Measurements from ENCODE around the gene FAM13C. TPM values are rescaled to one million over a fixed set of nuclear protein-coding genes. Genes with fewer than 3 reads are reported as not detected.

Gene FAM13C
- total and polyA plus RNA-seq, 2 experiments from 2014 or later = 7.2 to 13.4 TPM

- H3K4me1 ChIP-seq (ENCODE audit: low read depth) = peaks cover 24% of the 10 kb centered on the region
- H3K27ac ChIP-seq = no peak overlapping the region
- no peaks in the 10 kb centered on the region for H3K9me3 ChIP-seq (ENCODE audit: low read depth)
- no peak for TF ChIP-seq CTCF (IDR thresholded peaks at IDR 0.05; ENCODE audit: low read depth, low read length)
- H3K27me3 ChIP-seq = no peaks in the 10 kb centered on the region
- no peaks in the 10 kb centered on the region for H3K36me3 ChIP-seq
- DNase-seq (ENCODE audit: low read depth in 1 of 2, low spot score in 1 of 2) = no peak
- H3K4me3 ChIP-seq = no peak overlapping the region
These were observed 11.8 kb downstream of the FAM13C start for GRCh38 chr10:59350558-59350957.

- no peaks in the 10 kb centered on the region for H3K36me3 ChIP-seq
- H3K27me3 ChIP-seq = no peaks in the 10 kb centered on the region
- DNase-seq (ENCODE audit: low read depth in 1 of 2, low spot score in 1 of 2) = peak; percentile 10 to 48
- H3K4me3 ChIP-seq = no peak overlapping the region
- H3K4me1 ChIP-seq (ENCODE audit: low read depth) = peaks cover 25% of the 10 kb centered on the region
- no peaks in the 10 kb centered on the region for H3K9me3 ChIP-seq (ENCODE audit: low read depth)
- no peak for TF ChIP-seq CTCF (IDR thresholded peaks at IDR 0.05; ENCODE audit: low read depth, low read length)
- no peak overlapping the region for H3K27ac ChIP-seq
These were observed 16.0 kb downstream of the FAM13C start for GRCh38 chr10:59346321-59346720.

- H3K36me3 ChIP-seq = no peaks in the 10 kb centered on the region
- no peak overlapping the region for H3K4me3 ChIP-seq
- H3K9me3 ChIP-seq (ENCODE audit: low read depth) = no peaks in the 10 kb centered on the region
- no peak for TF ChIP-seq CTCF (IDR thresholded peaks at IDR 0.05; ENCODE audit: low read depth, low read length)
- no peaks in the 10 kb centered on the region for H3K27me3 ChIP-seq
- peaks cover 12% of the 10 kb centered on the region for H3K4me1 ChIP-seq (ENCODE audit: low read depth)
- no peak overlapping the region for H3K27ac ChIP-seq
- DNase-seq (ENCODE audit: low read depth in 1 of 2, low spot score in 1 of 2) = no peak
These were observed 19.6 kb downstream of the FAM13C start for GRCh38 chr10:59342723-59343122.

GRCh38 chr10:59342000-59342399, 20.3 kb downstream of the FAM13C start:
- DNase-seq (ENCODE audit: low read depth in 1 of 2, low spot score in 1 of 2) = no peak
- Histone ChIP-seq H3K9me3 (ENCODE audit: low read depth) (no peaks in the 10 kb centered on the region), H3K4me1 (ENCODE audit: low read depth) (peaks cover 16% of the 10 kb centered on the region), H3K4me3 (no peak overlapping the region), H3K36me3 (no peaks in the 10 kb centered on the region), H3K27ac (no peak overlapping the region), H3K27me3 (no peaks in the 10 kb centered on the region)
- TF ChIP-seq CTCF (IDR thresholded peaks at IDR 0.05; ENCODE audit: low read depth, low read length) = no peak

GRCh38 chr10:59340285-59340684, 22.1 kb downstream of the FAM13C start:
- no peak for TF ChIP-seq CTCF (IDR thresholded peaks at IDR 0.05; ENCODE audit: low read depth, low read length)
- Histone ChIP-seq H3K4me3 (no peak overlapping the region), H3K4me1 (ENCODE audit: low read depth) (peaks cover 15% of the 10 kb centered on the region), H3K36me3 (no peaks in the 10 kb centered on the region), H3K9me3 (ENCODE audit: low read depth) (no peaks in the 10 kb centered on the region), H3K27me3 (no peaks in the 10 kb centered on the region), H3K27ac (no peak overlapping the region)
- DNase-seq (ENCODE audit: low read depth in 1 of 2, low spot score in 1 of 2) = no peak

GRCh38 chr10:59339351-59339750, 23.0 kb downstream of the FAM13C start:
- Histone ChIP-seq H3K4me1 (ENCODE audit: low read depth) (peaks cover 15% of the 10 kb centered on the region), H3K4me3 (no peak overlapping the region), H3K36me3 (no peaks in the 10 kb centered on the region), H3K9me3 (ENCODE audit: low read depth) (no peaks in the 10 kb centered on the region), H3K27me3 (no peaks in the 10 kb centered on the region), H3K27ac (no peak overlapping the region)
- no peak for DNase-seq (ENCODE audit: low read depth in 1 of 2, low spot score in 1 of 2)
- TF ChIP-seq CTCF (IDR thresholded peaks at IDR 0.05; ENCODE audit: low read depth, low read length) = no peak
